ENCODE data around the gene CREB3L1.

The CREB3L1 gene

DNA sequence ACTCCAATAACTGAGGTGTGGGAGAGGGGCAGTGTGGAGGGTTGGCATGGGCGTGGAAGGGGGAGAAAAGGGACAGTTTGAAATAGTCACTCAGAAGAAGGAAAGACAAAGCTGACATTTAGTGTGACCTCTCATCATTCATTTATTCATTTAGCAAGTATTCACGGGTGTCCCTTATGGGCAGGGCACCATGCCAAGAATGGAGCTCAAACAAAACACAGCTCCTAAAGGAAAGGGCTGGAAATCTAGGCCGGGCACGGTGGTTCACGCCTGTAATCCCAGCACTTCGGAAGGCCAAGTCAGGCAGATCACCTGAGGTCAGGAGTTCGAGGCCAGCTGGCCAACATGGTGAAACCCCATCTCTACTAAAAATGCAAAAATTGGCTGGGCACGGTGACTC is 50.4 kb downstream of the CREB3L1 start:
- DNase-seq (ENCODE audit: low spot score): no peak

- DNase-seq (ENCODE audit: low spot score): no peak
Measured at GRCh38 chr11:46330154-46330553, 52.7 kb downstream of the CREB3L1 start.

DNA sequence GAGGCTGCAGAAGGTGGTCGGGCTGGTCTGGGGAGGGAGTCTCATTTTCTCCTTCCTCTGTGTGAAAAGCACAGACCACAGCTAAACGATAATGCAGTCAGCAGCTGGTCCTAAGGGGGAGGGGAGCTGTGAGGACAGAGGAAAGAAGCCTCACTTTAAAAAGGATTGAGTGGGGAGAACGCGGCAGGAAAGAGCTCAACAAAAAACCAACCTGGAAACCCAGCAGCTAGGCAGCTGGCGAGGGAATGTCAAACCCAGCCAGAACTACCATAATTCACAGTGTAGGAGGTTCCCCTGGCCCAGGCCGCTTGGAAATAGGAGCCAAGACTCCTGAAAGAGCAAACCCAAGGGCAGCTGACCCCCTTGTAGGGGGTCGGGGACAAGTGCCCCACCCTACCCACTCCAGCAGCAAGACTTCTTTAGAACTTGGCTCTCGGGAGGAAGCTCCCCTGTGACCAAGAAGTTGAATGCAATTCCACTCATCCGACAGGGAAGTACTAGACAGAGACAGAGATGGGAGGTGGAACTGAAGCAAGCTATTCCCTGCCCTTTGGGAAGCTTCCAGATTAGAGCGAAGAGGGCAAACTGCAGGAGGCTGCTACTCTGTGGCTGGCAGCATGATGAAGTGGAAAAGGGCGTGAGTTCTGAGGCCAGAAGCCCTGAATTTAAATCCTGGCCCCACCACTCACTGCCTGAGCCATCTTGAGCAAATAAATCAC is 53.3 kb downstream of the CREB3L1 start:
- no peak for DNase-seq (ENCODE audit: low spot score)

GRCh38 chr11:46331282-46331984 is 54.0 kb downstream of the CREB3L1 start:
- no peak for DNase-seq (ENCODE audit: low spot score)

GRCh38 chr11:46332093-46332567 is 54.7 kb downstream of the CREB3L1 start:
- DNase-seq (ENCODE audit: low spot score): no peak

GRCh38 chr11:46332568-46333393 is 55.3 kb downstream of the CREB3L1 start:
- DNase-seq (ENCODE audit: low spot score): no peak

DNA sequence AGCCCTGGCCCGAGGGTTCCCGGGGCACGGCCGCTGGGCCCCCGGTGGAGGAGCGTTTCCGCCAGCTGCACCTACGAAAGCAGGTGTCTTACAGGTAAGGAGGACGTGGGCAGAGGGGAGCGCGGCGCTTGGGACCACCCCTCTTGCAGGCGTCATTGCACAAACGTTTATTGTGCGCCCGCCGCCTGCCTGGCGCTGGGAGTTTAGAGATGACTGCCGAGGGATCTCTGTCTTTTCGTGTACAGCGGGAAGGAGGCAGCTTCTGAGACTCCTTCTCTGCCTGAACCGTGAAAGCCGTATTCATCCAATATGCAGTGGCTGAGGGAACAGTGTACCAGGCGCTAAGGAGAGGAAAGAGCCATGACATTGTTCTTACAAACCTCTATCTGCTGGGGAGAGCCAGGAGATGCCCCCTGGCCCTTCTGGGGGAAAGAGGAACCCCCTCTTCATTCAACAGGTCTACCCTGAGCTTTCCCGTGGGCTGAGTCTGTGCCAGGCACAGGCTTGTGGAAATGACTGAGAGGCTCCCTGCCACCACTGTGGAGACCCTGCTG is 56.0 kb downstream of the CREB3L1 start:
- no peak for DNase-seq (ENCODE audit: low spot score)

DNA sequence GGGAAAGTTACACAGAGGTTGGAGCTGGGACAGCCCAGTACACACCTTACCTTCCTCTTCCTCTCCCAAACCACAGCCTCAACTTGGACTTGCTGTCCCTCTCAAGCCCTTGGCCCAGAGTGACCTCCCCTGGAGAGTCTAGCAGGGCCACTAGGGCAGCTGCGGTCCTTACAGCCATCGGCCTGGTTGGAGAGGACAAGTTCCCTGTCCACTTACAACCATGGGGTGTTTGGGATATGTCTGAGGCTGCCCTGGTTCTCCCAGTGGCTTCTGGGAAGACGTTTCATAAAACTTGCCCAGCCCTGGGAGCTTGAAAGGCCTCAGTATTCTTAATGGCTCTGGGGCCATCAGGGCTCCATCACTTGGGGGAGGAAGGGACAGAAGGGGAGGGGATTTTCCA is 56.7 kb downstream of the CREB3L1 start:
- no peak for DNase-seq (ENCODE audit: low spot score)

DNA sequence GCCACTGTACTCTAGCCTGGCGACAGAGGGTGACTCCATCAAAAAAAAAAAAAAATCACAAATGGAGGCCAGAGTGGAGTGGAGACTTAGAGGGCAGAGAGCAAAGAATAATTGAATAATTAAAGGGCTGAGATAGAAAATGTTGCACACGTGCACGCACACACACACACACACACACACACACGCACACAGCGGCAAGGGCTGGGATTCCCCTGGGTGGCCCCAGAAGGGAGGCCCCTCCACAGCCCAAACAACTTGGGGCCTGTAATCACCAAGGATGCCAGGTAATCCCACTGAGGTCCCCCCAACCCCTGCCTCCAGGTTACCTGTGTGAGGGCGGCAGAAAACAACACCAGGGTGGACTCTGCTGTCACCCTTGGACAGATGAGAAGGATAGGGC is 57.8 kb downstream of the CREB3L1 start:
- no peak for DNase-seq (ENCODE audit: low spot score)

- DNase-seq (ENCODE audit: low spot score): no peak
Measured at GRCh38 chr11:46335890-46336562, 58.6 kb downstream of the CREB3L1 start.

DNA sequence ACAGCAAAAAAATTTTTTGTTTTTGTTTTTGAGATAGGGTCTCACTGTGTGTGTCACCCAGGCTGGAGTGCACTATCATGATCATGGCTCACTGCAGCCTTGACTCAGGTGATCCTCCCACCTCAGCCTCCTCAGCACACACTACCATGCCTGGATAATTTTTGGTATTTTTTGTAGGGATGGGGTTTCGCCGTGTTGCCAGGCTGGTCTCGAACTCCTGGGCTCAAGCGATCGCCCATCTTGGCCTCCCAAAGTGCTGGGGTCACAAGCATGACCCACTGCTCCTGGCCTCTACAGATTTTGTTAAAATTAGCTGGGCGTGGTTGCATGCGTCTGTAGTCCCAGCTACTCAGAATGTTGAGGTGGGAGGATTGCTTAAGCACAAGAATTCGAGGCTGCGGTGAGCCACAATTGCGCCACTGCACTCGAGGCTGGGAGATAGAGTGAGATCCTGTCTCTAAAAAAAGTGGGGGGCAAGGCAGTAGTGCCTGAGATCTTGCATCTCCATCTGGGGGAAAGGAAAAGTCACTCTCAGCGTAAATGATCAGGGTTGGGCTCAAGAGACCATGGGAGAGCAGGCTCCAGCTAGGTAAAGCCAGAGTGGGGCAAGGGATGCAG is 59.2 kb downstream of the CREB3L1 start:
- DNase-seq (ENCODE audit: low spot score): no peak

DNA sequence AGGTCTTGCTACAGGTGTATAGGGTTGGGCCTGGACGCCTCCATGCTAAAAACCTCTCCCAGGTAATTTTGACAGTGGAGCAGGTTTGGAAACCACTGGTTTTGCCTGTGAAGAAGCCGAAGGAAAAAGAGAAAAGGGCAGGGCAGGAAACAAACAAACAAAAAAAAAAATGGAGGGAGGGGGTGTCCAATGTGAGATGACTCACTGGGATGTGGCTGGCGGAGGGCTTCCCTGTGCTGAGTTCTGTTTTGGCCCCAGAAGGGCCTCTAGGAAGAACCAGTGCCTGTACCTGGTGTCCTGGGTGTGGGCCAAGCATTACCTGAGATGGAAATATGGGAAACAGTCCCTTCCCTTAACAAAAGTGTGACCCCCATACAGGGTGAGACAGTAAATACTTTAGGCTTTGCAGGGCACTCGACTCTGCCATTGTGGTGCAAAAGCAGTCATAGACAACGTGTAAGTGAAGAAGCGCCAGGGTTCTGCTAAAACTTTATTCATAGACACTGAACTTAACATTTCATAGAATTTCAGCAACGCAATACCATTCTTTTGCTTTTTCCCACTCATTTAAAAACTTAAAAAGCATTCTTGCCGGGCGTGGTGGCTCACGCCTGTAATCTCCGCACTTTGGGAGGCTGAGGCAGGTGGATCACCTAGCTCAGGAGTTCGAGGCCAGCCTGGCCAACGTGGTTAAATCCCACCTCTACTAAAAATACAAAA is 60.3 kb downstream of the CREB3L1 start:
- DNase-seq (ENCODE audit: low spot score): no peak

- no peak for DNase-seq (ENCODE audit: low spot score)
Measured at GRCh38 chr11:46338636-46338987, 61.1 kb downstream of the CREB3L1 start.

GRCh38 chr11:46338988-46339666 is 61.7 kb downstream of the CREB3L1 start:
- no peak for DNase-seq (ENCODE audit: low spot score)

GRCh38 chr11:46339816-46340215 is 62.4 kb downstream of the CREB3L1 start:
- DNase-seq (ENCODE audit: low spot score): no peak

- no peak for DNase-seq (ENCODE audit: low spot score)
Measured at GRCh38 chr11:46341454-46341853, 64.0 kb downstream of the CREB3L1 start.

DNA sequence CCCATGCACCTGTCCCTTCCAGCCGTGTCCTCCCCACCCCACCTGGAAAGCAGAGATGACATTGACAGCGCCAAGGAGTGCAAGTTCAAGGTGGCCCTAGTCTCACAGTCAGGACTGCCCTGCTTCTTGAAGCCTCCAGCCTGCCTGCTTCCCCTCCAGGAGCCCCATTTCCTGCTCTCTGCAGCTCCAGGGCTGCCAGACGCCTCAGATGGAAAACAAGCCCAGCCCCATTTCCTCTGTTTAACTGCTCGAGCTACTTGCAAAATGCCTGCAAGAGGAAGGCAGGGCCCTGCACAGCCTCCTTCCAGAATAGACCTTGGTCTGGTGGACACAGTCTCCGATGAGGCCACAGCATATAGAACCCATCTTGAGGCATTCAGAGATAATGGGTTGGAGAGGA is 64.8 kb downstream of the CREB3L1 start:
- DNase-seq (ENCODE audit: low spot score): no peak

- no peak for DNase-seq (ENCODE audit: low spot score)
Measured at GRCh38 chr11:46343520-46343919, 66.1 kb downstream of the CREB3L1 start.

- no peak for DNase-seq (ENCODE audit: low spot score)
Measured at GRCh38 chr11:46345131-46345597, 67.7 kb downstream of the CREB3L1 start.

- DNase-seq (ENCODE audit: low spot score): no peak
Measured at GRCh38 chr11:46345881-46346484, 68.5 kb downstream of the CREB3L1 start.
